Neural progenitor cell (in vitro differentiated cells): ENCODE data around the gene ANO10.

ENCODE experiments used
- EZH2phosphoT487 ChIP-seq: fragments of 200-600 bp; sonication (generic); IDR thresholded peaks from 2 replicates; pipeline ENCODE4 v1.6.1; 2017; ENCODE audit warnings: antibody characterized with exemption
- TF ChIP-seq, protein P1 (sequence below): fragments of 200-600 bp; sonication (generic); IDR thresholded peaks from 2 replicates; pipeline ENCODE4 v1.5.1; 2017; ENCODE audit warnings: antibody characterized with exemption, mild to moderate bottlenecking

DNA sequence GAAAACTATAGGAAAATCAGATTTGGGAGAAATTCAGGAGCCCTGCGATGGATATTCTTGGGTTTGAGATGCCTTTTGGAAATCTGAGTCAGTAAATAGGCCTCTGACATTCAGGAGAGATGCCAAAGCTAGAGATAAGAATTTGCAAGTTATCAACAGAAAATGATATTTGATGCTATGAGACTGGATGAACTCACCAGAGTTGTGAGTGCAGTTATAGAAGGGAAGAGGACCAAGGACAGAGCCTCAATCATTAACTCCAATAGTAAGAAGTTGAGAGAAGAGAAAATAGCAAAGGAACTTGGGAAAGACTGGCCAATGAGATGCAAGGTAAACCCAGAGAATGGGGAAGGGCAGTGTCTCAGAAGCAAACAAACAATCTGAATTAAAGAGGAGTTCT, 7.9 kb upstream of the ANO10 start:
- TF ChIP-seq, protein P1, sequence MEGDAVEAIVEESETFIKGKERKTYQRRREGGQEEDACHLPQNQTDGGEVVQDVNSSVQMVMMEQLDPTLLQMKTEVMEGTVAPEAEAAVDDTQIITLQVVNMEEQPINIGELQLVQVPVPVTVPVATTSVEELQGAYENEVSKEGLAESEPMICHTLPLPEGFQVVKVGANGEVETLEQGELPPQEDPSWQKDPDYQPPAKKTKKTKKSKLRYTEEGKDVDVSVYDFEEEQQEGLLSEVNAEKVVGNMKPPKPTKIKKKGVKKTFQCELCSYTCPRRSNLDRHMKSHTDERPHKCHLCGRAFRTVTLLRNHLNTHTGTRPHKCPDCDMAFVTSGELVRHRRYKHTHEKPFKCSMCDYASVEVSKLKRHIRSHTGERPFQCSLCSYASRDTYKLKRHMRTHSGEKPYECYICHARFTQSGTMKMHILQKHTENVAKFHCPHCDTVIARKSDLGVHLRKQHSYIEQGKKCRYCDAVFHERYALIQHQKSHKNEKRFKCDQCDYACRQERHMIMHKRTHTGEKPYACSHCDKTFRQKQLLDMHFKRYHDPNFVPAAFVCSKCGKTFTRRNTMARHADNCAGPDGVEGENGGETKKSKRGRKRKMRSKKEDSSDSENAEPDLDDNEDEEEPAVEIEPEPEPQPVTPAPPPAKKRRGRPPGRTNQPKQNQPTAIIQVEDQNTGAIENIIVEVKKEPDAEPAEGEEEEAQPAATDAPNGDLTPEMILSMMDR: no peak
- TF ChIP-seq EZH2phosphoT487: no peak
